ACC112 (cell line): Measurements from ENCODE around the gene GSG1L2.
A peak's percentile ranks its signal among the peaks of the same experiment; 100 is the strongest.

Experiments
- H2AFZ ChIP-seq: fragments of 200-600 bp; sonication (generic); one replicate; pipeline ENCODE4 v1.6.0; 2017; ENCODE audit warnings: antibody characterized with exemption, low read length; ENCODE audit not compliant: unreplicated experiment
- H3K27ac ChIP-seq: fragments of 200-600 bp; sonication (generic); 2 replicates; pipeline ENCODE4 v1.5.1; 2014; ENCODE audit warnings: low read depth, mild to moderate bottlenecking, antibody characterized with exemption, low read length, moderate library complexity
- H3K27me3 ChIP-seq: fragments of 200-600 bp; sonication (generic); 2 replicates; pipeline ENCODE4 v1.6.1; 2014; ENCODE audit warnings: mild to moderate bottlenecking, antibody characterized with exemption, low read length, moderate library complexity, mixed read lengths; ENCODE audit not compliant: insufficient read depth
- H3K36me3 ChIP-seq: fragments of 200-600 bp; sonication (generic); 2 replicates; pipeline ENCODE4 v1.6.1; 2016; ENCODE audit warnings: mild to moderate bottlenecking, antibody characterized with exemption, low read length, moderate library complexity, mixed read lengths; ENCODE audit not compliant: insufficient read depth
- H3K4me1 ChIP-seq: fragments of 200-600 bp; sonication (generic); one replicate; pipeline ENCODE4 v1.6.1; 2016; ENCODE audit warnings: low read length, mixed read lengths; ENCODE audit not compliant: insufficient read depth, unreplicated experiment, control insufficient read depth
- H3K4me3 ChIP-seq: fragments of 200-600 bp; sonication (generic); 2 replicates; pipeline ENCODE4 v1.5.1; 2014; ENCODE audit warnings: mild to moderate bottlenecking, low read depth, low read length
- H3K79me2 ChIP-seq: fragments of 200-600 bp; sonication (generic); one replicate; pipeline ENCODE4 v1.6.0; 2016; ENCODE audit warnings: low read length; ENCODE audit not compliant: control insufficient read depth, unreplicated experiment, insufficient read depth

Gene GSG1L2

GRCh38 chr17:9844153-9844552 is 22.3 kb upstream of the GSG1L2 start:
- Histone ChIP-seq H3K79me2 (no peaks in the 10 kb centered on the region), H3K4me3 (no peak overlapping the region), H3K4me1 (peaks cover 18% of the 10 kb centered on the region), H2AFZ (no peak overlapping the region), H3K27ac (no peak overlapping the region), H3K27me3 (no peaks in the 10 kb centered on the region), H3K36me3 (no peaks in the 10 kb centered on the region)

DNA sequence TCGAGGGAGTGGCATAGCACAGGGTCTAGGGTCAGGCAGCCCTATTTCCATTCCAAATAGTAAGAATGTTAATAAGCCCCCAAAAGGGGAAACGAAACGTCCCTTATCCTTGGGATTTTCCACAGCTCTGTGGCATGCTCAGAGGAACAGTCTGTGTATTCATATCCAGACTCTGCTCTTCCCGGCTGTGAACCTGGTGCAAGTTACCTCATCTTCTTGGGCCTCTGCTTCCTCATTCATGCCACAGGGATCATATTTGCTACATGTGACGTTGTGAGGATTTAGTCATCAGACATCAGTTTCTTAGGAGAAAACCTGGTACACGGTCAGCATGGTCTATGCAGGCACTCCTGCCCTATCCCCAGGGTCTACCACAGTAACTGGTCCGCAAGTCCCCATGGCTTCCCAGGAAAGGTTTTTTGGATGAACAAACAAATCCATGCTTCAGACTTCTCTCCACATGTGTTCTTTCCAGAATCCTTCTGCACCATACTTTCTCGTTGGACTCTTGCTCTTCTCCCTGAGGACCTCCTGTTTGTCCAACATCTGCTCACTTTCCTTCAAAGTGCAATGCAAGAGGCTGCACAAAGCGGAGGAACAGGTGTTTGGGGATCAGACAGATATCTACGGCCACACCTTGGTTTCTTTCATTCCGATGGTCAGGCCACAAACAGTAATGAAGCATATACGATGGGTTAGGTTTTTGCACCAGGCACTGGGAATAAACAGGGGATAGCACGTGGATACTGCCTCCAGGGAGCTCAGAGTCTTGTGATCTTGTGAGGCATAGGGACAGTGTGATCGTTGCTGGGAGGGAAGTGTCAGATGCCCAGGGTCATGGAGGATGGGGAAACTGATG is 21.5 kb upstream of the GSG1L2 start:
- no peaks in the 10 kb centered on the region for H3K79me2 ChIP-seq
- H3K27me3 ChIP-seq: no peaks in the 10 kb centered on the region
- H3K4me3 ChIP-seq: no peak overlapping the region
- H3K36me3 ChIP-seq: no peaks in the 10 kb centered on the region
- H3K27ac ChIP-seq: no peak overlapping the region
- H3K4me1 ChIP-seq: peaks cover 22% of the 10 kb centered on the region
- H2AFZ ChIP-seq: no peak overlapping the region

- H3K4me3 ChIP-seq: 0 out of 2 replicates have a peak overlapping the region, but pooled peaks have one; percentile 19
- H3K27me3 ChIP-seq: no peaks in the 10 kb centered on the region
- peak overlapping the region; percentile 72 for H2AFZ ChIP-seq
- peak overlapping the region; percentile 66 for H3K27ac ChIP-seq
- H3K36me3 ChIP-seq: no peaks in the 10 kb centered on the region
- no peaks in the 10 kb centered on the region for H3K79me2 ChIP-seq
- H3K4me1 ChIP-seq: peaks cover 32% of the 10 kb centered on the region
These were observed 20.3 kb upstream of the GSG1L2 start for GRCh38 chr17:9842057-9842758.

- no peaks in the 10 kb centered on the region for H3K79me2 ChIP-seq
These were observed 17.6 kb upstream of the GSG1L2 start for GRCh38 chr17:9839433-9839832.

DNA sequence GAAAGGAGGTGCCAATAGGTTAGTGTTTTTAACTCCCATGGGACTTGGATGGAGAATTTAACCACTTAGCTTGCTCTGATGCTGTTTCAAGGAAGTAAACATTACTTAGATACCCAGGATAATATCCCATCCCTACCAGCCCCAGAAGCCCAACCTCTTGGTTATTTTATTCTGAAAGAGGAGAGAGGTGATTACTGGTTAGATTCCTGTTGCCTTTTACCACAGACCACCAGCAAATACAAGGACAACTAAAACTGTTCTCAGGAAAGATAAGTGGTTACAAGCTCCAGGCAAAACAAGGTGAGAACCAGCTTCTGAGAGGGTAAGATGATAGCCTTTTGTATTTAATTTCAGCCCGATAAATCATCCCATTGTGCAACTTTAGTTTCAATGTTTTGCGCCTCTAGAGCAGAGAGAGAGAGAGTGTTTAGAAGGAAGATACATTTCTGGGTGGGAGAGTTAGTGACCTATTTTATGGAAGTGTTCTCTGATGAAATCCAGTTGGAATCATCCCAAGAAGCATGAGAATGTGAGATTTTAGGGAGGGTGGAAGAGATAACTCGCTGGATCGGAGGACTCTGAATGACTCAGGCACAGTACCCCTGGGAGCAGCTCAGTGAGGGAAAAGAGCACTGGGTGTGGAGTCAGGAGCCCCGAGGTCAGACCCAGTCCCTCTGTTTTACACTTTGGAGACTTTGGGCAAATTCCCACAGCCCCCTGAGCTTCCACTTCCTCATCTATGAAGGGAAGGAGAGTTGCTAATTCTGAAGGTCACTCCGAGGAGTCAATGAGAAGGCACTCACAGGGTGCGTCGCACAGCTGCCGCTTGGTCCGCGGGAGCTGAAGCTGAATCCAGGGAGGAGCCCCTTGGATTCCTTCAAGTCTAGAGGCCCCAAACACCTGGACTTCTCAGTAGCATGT is 15.9 kb upstream of the GSG1L2 start:
- no peaks in the 10 kb centered on the region for H3K36me3 ChIP-seq
- H3K27me3 ChIP-seq: no peaks in the 10 kb centered on the region
- H3K4me3 ChIP-seq: peak overlapping the region; percentile 59
- no peaks in the 10 kb centered on the region for H3K79me2 ChIP-seq
- peak overlapping the region; percentile 93 for H3K27ac ChIP-seq
- peaks cover 40% of the 10 kb centered on the region for H3K4me1 ChIP-seq
- H2AFZ ChIP-seq: no peak overlapping the region

More at GRCh38 chr17:9839433-9839832, 17.6 kb upstream of the GSG1L2 start:
- H3K27me3 ChIP-seq: no peaks in the 10 kb centered on the region
- H3K27ac ChIP-seq: no peak overlapping the region
- H3K4me3 ChIP-seq: no peak overlapping the region
- no peak overlapping the region for H2AFZ ChIP-seq
- peaks cover 45% of the 10 kb centered on the region for H3K4me1 ChIP-seq
- H3K36me3 ChIP-seq: no peaks in the 10 kb centered on the region

GRCh38 chr17:9833922-9834321 is 12.0 kb upstream of the GSG1L2 start:
- Histone ChIP-seq H2AFZ (no peak overlapping the region), H3K4me1 (peaks cover 27% of the 10 kb centered on the region), H3K79me2 (no peaks in the 10 kb centered on the region), H3K4me3 (no peak overlapping the region), H3K27me3 (no peaks in the 10 kb centered on the region), H3K27ac (no peak overlapping the region), H3K36me3 (no peaks in the 10 kb centered on the region)

GRCh38 chr17:9830711-9831110 is 8.8 kb upstream of the GSG1L2 start:
- no peak overlapping the region for H2AFZ ChIP-seq
- H3K36me3 ChIP-seq: no peaks in the 10 kb centered on the region
- H3K79me2 ChIP-seq: no peaks in the 10 kb centered on the region
- H3K27ac ChIP-seq: no peak overlapping the region
- H3K4me1 ChIP-seq: peaks cover 5% of the 10 kb centered on the region
- H3K27me3 ChIP-seq: no peaks in the 10 kb centered on the region
- no peak overlapping the region for H3K4me3 ChIP-seq

DNA sequence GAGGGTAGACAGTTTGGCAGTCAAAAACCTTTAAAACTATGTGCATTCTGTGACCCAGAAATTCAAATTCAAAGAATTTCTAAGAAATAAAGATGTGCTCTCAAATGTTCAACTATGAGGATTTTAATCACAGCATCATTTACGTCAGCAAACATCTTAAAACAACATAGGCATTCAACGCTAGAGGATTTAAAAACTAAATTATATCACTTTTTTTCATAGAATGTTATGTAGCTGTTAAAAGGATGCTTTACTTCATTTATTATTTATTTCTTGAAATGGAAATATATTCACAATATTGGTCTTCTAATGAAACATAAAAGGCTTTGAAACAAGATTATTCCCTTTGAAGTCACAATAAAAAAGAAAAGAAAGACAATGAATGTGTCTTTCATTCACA is 7.5 kb upstream of the GSG1L2 start:
- Histone ChIP-seq H3K27ac (no peak overlapping the region), H3K36me3 (no peaks in the 10 kb centered on the region), H3K79me2 (no peaks in the 10 kb centered on the region), H3K4me1 (no peaks in the 10 kb centered on the region), H2AFZ (no peak overlapping the region), H3K4me3 (no peak overlapping the region), H3K27me3 (no peaks in the 10 kb centered on the region)

DNA sequence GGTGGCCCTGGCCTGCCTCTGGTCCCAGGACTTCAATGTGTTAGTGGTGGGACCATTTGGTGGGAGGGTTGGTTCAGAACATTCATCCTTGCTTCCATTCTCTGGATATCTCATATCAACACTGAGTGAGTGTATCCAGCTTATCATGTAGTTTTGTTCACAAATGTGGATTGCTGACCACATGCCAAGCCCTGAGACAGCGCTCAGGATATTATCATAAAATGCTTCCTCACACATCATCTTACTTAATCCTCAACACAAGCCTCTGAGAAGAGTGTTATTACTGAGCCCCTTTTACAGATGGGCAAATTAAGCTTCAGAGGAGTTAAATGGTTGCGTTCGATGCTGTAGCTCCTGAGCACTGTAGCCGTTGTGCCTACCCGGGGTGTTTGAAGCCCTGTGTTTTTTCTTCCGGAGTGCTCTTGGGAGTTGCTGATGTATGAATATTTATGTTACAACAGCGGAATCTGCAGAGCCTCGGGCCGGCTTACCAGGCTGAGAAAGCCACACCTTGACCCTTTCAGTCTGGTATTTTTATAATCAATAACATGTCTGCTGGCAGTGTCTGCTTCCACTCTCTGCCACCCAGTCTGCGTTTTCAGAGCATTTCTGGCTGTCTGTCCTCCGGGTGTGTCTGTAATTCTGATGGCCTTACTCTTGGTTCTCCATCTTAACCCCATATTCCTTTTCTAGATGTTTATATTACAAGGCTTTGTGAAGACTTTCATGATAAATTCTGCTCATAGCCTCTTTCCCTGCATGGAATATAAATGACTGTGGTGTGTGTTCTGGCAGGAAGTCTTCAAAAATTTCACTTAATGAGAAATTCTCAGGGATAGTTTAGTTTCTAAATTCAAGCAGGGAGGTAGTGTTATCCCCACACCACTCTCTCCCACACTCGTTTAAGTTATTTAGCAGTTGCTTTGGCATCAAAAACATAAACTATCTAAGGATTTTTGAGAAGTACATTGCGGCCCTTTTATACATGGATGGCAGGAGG is 6.7 kb upstream of the GSG1L2 start:
- no peak overlapping the region for H3K4me3 ChIP-seq
- no peak overlapping the region for H3K27ac ChIP-seq
- H3K4me1 ChIP-seq: no peaks in the 10 kb centered on the region
- no peak overlapping the region for H2AFZ ChIP-seq
- H3K27me3 ChIP-seq: no peaks in the 10 kb centered on the region
- no peaks in the 10 kb centered on the region for H3K79me2 ChIP-seq
- H3K36me3 ChIP-seq: no peaks in the 10 kb centered on the region
